Measurements from ENCODE around the gene NKAP. TPM values are rescaled to one million over a fixed set of nuclear protein-coding genes. Genes with fewer than 3 reads are reported as not detected.
A peak's percentile ranks its signal among the peaks of the same experiment; 100 is the strongest.

NKAP gene
- polyA plus RNA-seq, 1 donor from 2014 or later, result 6.3 TPM

DNA sequence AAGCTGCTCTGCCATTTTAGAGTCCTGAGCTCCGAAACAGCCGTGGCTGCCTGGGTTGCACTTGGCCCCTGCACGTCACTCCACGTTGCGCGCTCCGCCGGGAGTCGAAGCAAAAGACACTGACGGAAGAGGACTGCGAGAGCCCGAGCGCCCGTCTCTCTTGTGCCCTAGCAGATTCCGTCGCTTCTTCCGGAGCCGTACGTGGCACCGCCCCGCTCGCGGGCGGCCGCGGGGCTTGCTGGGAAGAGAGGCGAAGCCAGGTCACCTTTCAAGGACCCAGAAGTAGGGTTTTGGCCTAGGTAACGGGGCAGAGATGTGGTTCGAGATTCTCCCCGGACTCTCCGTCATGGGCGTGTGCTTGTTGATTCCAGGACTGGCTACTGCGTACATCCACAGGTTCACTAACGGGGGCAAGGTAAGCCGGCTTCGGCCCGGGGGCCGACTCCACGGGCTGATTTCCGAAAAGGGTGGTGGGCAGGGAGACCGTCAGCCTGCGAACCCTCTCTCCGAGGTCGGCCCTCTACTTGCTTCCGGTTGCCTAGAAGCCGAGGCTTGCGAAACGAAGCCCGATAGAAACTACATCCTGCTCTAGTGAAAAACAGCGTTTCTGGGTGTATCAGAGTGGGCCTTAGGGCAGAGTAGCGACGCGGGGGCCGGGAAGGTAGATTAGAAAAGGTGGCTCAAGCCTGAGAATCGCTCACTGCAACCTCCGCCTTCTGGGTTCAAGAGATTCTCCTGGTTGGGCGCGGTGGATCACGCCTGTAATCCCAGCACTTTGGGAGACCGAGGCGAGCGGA, 71.8 kb downstream of the NKAP start, which contains the start of the genes NDUFA1 and RNF113A:
TSS of gene NDUFA1 (plus strand) at position 234 of the 797 bp plus-strand sequence. CDS start at position 314, 80 bp downstream.
TSS of gene RNF113A (minus strand) at position 135 of the 797 bp plus-strand sequence. CDS start at position 15, 120 bp downstream.
- H4K20me1 ChIP-seq (ENCODE audit: insufficient read depth), result no peaks in the 10 kb centered on the region
- peak within 1 kb of the TSS; percentile 82 for H3K4me3 ChIP-seq (ENCODE audit: low read length)
- H3K79me2 ChIP-seq (replicated peaks; ENCODE audit: insufficient read depth, low read length), result peaks cover 15% of the 10 kb centered on the region
- H3K27me3 ChIP-seq (ENCODE audit: insufficient read depth, low read depth, low read length), result no peaks in the 10 kb centered on the region
- H3K27ac ChIP-seq (ENCODE audit: low read length), result peak within 1 kb of the TSS; percentile 92
- peak within 1 kb of the TSS; percentile 65 for H2AFZ ChIP-seq (ENCODE audit: low read depth, low read length)
- H3K9me2 ChIP-seq (ENCODE audit: insufficient read depth, low read length), result no peaks in the 10 kb centered on the region
- H3K36me3 ChIP-seq (ENCODE audit: insufficient read depth, low read length), result no peaks in the 10 kb centered on the region
- H3K9ac ChIP-seq (ENCODE audit: low read length), result peak within 1 kb of the TSS; percentile 85
- TF ChIP-seq MXI1 (conservative IDR thresholded peaks at IDR 0.05; ENCODE audit: poor library complexity, severe bottlenecking) (peak; percentile 43), EP300 (conservative IDR thresholded peaks at IDR 0.05; ENCODE audit: poor library complexity, severe bottlenecking) (no peak), POLR2AphosphoS5 (IDR thresholded peaks at IDR 0.05) (peak; percentile 91), EZH2 (IDR thresholded peaks at IDR 0.05; ENCODE audit: borderline replicate concordance, insufficient read depth, low read length, poor library complexity, severe bottlenecking) (no peak)
- TF ChIP-seq, protein P1, sequence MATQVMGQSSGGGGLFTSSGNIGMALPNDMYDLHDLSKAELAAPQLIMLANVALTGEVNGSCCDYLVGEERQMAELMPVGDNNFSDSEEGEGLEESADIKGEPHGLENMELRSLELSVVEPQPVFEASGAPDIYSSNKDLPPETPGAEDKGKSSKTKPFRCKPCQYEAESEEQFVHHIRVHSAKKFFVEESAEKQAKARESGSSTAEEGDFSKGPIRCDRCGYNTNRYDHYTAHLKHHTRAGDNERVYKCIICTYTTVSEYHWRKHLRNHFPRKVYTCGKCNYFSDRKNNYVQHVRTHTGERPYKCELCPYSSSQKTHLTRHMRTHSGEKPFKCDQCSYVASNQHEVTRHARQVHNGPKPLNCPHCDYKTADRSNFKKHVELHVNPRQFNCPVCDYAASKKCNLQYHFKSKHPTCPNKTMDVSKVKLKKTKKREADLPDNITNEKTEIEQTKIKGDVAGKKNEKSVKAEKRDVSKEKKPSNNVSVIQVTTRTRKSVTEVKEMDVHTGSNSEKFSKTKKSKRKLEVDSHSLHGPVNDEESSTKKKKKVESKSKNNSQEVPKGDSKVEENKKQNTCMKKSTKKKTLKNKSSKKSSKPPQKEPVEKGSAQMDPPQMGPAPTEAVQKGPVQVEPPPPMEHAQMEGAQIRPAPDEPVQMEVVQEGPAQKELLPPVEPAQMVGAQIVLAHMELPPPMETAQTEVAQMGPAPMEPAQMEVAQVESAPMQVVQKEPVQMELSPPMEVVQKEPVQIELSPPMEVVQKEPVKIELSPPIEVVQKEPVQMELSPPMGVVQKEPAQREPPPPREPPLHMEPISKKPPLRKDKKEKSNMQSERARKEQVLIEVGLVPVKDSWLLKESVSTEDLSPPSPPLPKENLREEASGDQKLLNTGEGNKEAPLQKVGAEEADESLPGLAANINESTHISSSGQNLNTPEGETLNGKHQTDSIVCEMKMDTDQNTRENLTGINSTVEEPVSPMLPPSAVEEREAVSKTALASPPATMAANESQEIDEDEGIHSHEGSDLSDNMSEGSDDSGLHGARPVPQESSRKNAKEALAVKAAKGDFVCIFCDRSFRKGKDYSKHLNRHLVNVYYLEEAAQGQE (IDR thresholded peaks at IDR 0.05; ENCODE audit: borderline replicate concordance), result peak; percentile 57
- H3K4me2 ChIP-seq (ENCODE audit: low read length), result peak within 1 kb of the TSS; percentile 25
- no peaks in the 10 kb centered on the region for H3F3A ChIP-seq (ENCODE audit: insufficient read depth, low read length, poor library complexity, severe bottlenecking)
- no peaks in the 10 kb centered on the region for H3K9me3 ChIP-seq (ENCODE audit: low read length)

DNA sequence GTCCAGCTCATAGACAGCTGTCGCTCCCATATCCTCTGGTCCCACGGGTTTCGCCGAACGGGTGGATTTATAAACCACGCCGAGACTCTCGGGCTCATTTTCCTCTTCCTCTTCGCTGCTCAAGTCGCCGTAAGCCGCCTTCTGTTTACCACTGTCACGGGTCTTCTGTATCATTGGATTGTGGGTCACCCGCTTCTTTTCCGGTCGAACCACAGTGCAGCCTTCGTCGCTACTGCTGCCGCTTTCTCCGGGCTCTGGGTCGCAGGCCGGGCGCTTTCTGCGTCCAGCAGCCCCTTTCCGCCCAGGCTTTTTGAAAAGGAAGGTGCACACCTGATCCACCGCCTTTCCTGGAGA, 72.3 kb downstream of the NKAP start:
- Histone ChIP-seq H3K27me3 (ENCODE audit: insufficient read depth, low read depth, low read length) (no peaks in the 10 kb centered on the region), H3F3A (ENCODE audit: insufficient read depth, low read length, poor library complexity, severe bottlenecking) (no peaks in the 10 kb centered on the region), H4K20me1 (ENCODE audit: insufficient read depth) (no peaks in the 10 kb centered on the region), H3K9me3 (ENCODE audit: low read length) (no peaks in the 10 kb centered on the region), H3K4me3 (ENCODE audit: low read length) (peak overlapping the region; percentile 82), H3K9me2 (ENCODE audit: insufficient read depth, low read length) (no peaks in the 10 kb centered on the region), H3K36me3 (ENCODE audit: insufficient read depth, low read length) (no peaks in the 10 kb centered on the region), H2AFZ (ENCODE audit: low read depth, low read length) (no peak overlapping the region), H3K4me2 (ENCODE audit: low read length) (no peak overlapping the region), H3K27ac (ENCODE audit: low read length) (peak overlapping the region; percentile 92), H3K9ac (ENCODE audit: low read length) (peak overlapping the region; percentile 85), H3K79me2 (replicated peaks; ENCODE audit: insufficient read depth, low read length) (peaks cover 15% of the 10 kb centered on the region)
- TF ChIP-seq SMC3 (conservative IDR thresholded peaks at IDR 0.05; ENCODE audit: poor library complexity), result no peak
- TF ChIP-seq RAD21 (conservative IDR thresholded peaks at IDR 0.05), result no peak
- TF ChIP-seq, protein P1 (IDR thresholded peaks at IDR 0.05; ENCODE audit: borderline replicate concordance), result no peak
- no peak for TF ChIP-seq TAF1 (IDR thresholded peaks at IDR 0.05; ENCODE audit: low read depth)
- no peak for TF ChIP-seq EP300 (conservative IDR thresholded peaks at IDR 0.05; ENCODE audit: poor library complexity, severe bottlenecking)
- no peak for TF ChIP-seq EZH2 (IDR thresholded peaks at IDR 0.05; ENCODE audit: borderline replicate concordance, insufficient read depth, low read length, poor library complexity, severe bottlenecking)
- TF ChIP-seq MXI1 (conservative IDR thresholded peaks at IDR 0.05; ENCODE audit: poor library complexity, severe bottlenecking), result no peak
- no peak for TF ChIP-seq POLR2AphosphoS5 (IDR thresholded peaks at IDR 0.05)
- TF ChIP-seq, protein P2, sequence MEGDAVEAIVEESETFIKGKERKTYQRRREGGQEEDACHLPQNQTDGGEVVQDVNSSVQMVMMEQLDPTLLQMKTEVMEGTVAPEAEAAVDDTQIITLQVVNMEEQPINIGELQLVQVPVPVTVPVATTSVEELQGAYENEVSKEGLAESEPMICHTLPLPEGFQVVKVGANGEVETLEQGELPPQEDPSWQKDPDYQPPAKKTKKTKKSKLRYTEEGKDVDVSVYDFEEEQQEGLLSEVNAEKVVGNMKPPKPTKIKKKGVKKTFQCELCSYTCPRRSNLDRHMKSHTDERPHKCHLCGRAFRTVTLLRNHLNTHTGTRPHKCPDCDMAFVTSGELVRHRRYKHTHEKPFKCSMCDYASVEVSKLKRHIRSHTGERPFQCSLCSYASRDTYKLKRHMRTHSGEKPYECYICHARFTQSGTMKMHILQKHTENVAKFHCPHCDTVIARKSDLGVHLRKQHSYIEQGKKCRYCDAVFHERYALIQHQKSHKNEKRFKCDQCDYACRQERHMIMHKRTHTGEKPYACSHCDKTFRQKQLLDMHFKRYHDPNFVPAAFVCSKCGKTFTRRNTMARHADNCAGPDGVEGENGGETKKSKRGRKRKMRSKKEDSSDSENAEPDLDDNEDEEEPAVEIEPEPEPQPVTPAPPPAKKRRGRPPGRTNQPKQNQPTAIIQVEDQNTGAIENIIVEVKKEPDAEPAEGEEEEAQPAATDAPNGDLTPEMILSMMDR (IDR thresholded peaks at IDR 0.05; ENCODE audit: poor library complexity, severe bottlenecking), result no peak
